Measurements from ENCODE around the gene NCK2. TPM values are rescaled to one million over a fixed set of nuclear protein-coding genes. Genes with fewer than 3 reads are reported as not detected.
A peak's percentile ranks its signal among the peaks of the same experiment; 100 is the strongest.

The NCK2 gene
- polyA plus RNA-seq, 1 of the 3 experiments (the other 2 are of a cell fraction) = 42.8 TPM

- ChIA-PET POLR2A (no interaction called here), CTCF (no interaction called here)
- peaks cover 71% of the 10 kb centered on the region for H4K20me1 ChIP-seq (ENCODE audit: insufficient read depth)
- DNase-seq = no peak
- no peak overlapping the region for H3K27ac ChIP-seq (ENCODE audit: low read depth in 2 of 2, low read length in 1 of 2)
- no peak for TF ChIP-seq RFX5 (IDR thresholded peaks at IDR 0.05; ENCODE audit: low read length)
- no peak for TF ChIP-seq IRF3 (IDR thresholded peaks at IDR 0.05; ENCODE audit: low read depth, low read length)
- no peaks in the 10 kb centered on the region for H3F3A ChIP-seq (replicated peaks; ENCODE audit: insufficient read depth)
- peaks cover 0 to 3% of the 10 kb centered on the region in 2 experiments for H3K36me3 ChIP-seq (replicated peaks in 1 of 2; ENCODE audit: control insufficient read depth in 1 of 2, insufficient read depth in 2 of 2, low read length in 1 of 2)
- no peak overlapping the region for H3K4me3 ChIP-seq (ENCODE audit: low read depth in 2 of 2, low read length in 1 of 2)
- no peak overlapping the region for H3K4me2 ChIP-seq
- peaks cover 70% of the 10 kb centered on the region; the same call in 1 of the 2 replicates for H3K79me2 ChIP-seq (ENCODE audit: insufficient read depth)
- H3K9ac ChIP-seq = no peak overlapping the region
- H3K9me3 ChIP-seq = no peaks in the 10 kb centered on the region
- H2AFZ ChIP-seq (ENCODE audit: low read depth) = no peak overlapping the region
- 100% methylated on average over 3 of the region's 5 CpGs for WGBS (ENCODE audit: low lambda C conversion rate)
- peaks cover 0 to 25% of the 10 kb centered on the region in 2 experiments; a peak in 1 of 4 replicates for H3K4me1 ChIP-seq (ENCODE audit: control insufficient read depth in 1 of 2, insufficient read depth in 2 of 2, low read depth in 1 of 2, low read length in 1 of 2)
- no peaks in the 10 kb centered on the region for H3K27me3 ChIP-seq (ENCODE audit: insufficient read depth)
- no peaks in the 10 kb centered on the region for H3K9me2 ChIP-seq
Measured at GRCh38 chr2:105780606-105781005, 35.9 kb downstream of the NCK2 start.

GRCh38 chr2:105781274-105781978 lies 36.7 kb downstream of the NCK2 start:
- no peak for TF ChIP-seq GABPA (IDR thresholded peaks at IDR 0.05; ENCODE audit: low read depth)
- TF ChIP-seq USF1 (IDR thresholded peaks at IDR 0.05; ENCODE audit: borderline replicate concordance, low read depth) = no peak
- DNase-seq = no peak
- 96% methylated on average over 10 of the region's 10 CpGs for WGBS (ENCODE audit: low lambda C conversion rate)
- Histone ChIP-seq H2AFZ (ENCODE audit: low read depth) (no peak overlapping the region), H3K36me3 (replicated peaks in 1 of 2; ENCODE audit: control insufficient read depth in 1 of 2, insufficient read depth in 2 of 2, low read length in 1 of 2) (peaks cover 0 to 3% of the 10 kb centered on the region in 2 experiments), H3K4me3 (ENCODE audit: low read depth in 2 of 2, low read length in 1 of 2) (no peak overlapping the region), H3K27me3 (ENCODE audit: insufficient read depth) (no peaks in the 10 kb centered on the region), H3K4me2 (no peak overlapping the region), H3F3A (replicated peaks; ENCODE audit: insufficient read depth) (no peaks in the 10 kb centered on the region), H3K79me2 (ENCODE audit: insufficient read depth) (peaks cover 69% of the 10 kb centered on the region; the same call in 1 of the 2 replicates), H3K9ac (no peak overlapping the region), H3K9me3 (no peaks in the 10 kb centered on the region), H4K20me1 (ENCODE audit: insufficient read depth) (peaks cover 71% of the 10 kb centered on the region), H3K9me2 (no peaks in the 10 kb centered on the region), H3K27ac (ENCODE audit: low read depth in 2 of 2, low read length in 1 of 2) (no peak overlapping the region), H3K4me1 (ENCODE audit: control insufficient read depth in 1 of 2, insufficient read depth in 2 of 2, low read depth in 1 of 2, low read length in 1 of 2) (peaks cover 0 to 20% of the 10 kb centered on the region in 2 experiments; a peak in 1 of 4 replicates)
- ChIA-PET CTCF (no interaction called here), POLR2A (no interaction called here)

GRCh38 chr2:105782123-105782522 lies 37.4 kb downstream of the NCK2 start:
- Histone ChIP-seq H3K9me3 (no peaks in the 10 kb centered on the region), H3K36me3 (replicated peaks in 1 of 2; ENCODE audit: control insufficient read depth in 1 of 2, insufficient read depth in 2 of 2, low read length in 1 of 2) (peaks cover 0 to 3% of the 10 kb centered on the region in 2 experiments), H3K9me2 (no peaks in the 10 kb centered on the region), H3K27ac (ENCODE audit: low read depth in 2 of 2, low read length in 1 of 2) (no peak overlapping the region), H3K4me3 (ENCODE audit: low read depth in 2 of 2, low read length in 1 of 2) (no peak overlapping the region), H3K4me2 (no peak overlapping the region), H4K20me1 (ENCODE audit: insufficient read depth) (peaks cover 66% of the 10 kb centered on the region), H3F3A (replicated peaks; ENCODE audit: insufficient read depth) (no peaks in the 10 kb centered on the region), H3K9ac (no peak overlapping the region), H3K4me1 (ENCODE audit: control insufficient read depth in 1 of 2, insufficient read depth in 2 of 2, low read depth in 1 of 2, low read length in 1 of 2) (peaks cover 0 to 15% of the 10 kb centered on the region in 2 experiments; a peak in 1 of 4 replicates), H3K27me3 (ENCODE audit: insufficient read depth) (no peaks in the 10 kb centered on the region), H3K79me2 (ENCODE audit: insufficient read depth) (peaks cover 65% of the 10 kb centered on the region; the same call in 1 of the 2 replicates), H2AFZ (ENCODE audit: low read depth) (no peak overlapping the region)
- ChIA-PET POLR2A (no interaction called here), CTCF (interaction anchor here (1.2 kb wide), 1 partner anchor 67 kb away, joined by 3 read pairs; no protein-coding TSS in a partner anchor)
- TF ChIP-seq FOXJ3 (CRISPR knock-in tag; IDR thresholded peaks at IDR 0.05) (no peak), RAD21 (IDR thresholded peaks at IDR 0.05; ENCODE audit: low read length) (peak; percentile 34; the same call in 1 of the 2 replicates)
- 88% methylated on average over 6 of the region's 6 CpGs for WGBS (ENCODE audit: low lambda C conversion rate)
- no peak for DNase-seq

Data from SK-N-SH (cell line).